HG03442 (cell line): ENCODE measurements around the gene SLC25A21.
A peak's percentile ranks its signal among the peaks of the same experiment; 100 is the strongest.

Experiments used
- ATAC-seq: cut with Tn5 transposase; IDR thresholded peaks from one replicate; pipeline ENCODE4 v1.9.1; 2021; ENCODE audit warnings: mild to moderate bottlenecking, moderate library complexity; ENCODE audit not compliant: unreplicated experiment

SLC25A21 gene

DNA sequence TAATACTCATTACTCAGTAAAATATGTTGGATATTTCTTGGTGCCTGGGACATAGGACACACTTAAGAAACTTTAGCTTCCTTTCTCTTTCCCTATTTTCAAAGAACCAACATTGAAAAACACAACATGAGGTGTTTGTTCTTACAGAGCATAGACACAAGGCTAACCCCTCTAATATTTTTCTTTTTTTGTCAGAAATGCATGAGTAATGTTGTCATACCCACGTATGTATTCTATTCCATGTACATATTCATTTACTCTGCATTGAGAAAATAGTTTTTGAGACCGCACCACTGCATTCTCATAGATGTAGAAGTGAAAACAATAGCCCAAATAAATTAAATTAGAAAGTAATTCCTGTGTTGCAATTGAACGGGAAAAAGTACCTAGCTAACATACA is 497.7 kb downstream of the SLC25A21 start:
- no peak for ATAC-seq

- no peak for ATAC-seq
Observed at GRCh38 chr14:36672095-36672494, 500.3 kb downstream of the SLC25A21 start.

DNA sequence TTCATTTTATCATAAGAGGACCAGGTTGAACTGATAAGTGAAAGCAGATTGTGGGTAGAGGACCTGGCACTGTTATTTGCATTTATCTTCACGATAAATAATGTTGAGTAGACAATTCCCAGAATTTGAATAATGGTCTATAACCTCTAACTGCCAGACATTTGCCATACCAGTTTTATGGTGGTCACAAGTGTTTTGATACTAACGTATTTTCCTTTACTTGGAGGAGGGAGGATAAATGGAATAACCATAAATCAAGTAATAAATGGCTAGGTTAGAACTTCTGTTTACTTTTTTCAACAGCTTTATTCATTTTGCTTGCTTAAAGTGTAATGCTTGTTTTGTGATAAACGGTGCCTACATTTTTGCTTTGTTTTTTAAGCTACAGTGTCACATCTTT is 501.3 kb downstream of the SLC25A21 start:
- no peak for ATAC-seq

DNA sequence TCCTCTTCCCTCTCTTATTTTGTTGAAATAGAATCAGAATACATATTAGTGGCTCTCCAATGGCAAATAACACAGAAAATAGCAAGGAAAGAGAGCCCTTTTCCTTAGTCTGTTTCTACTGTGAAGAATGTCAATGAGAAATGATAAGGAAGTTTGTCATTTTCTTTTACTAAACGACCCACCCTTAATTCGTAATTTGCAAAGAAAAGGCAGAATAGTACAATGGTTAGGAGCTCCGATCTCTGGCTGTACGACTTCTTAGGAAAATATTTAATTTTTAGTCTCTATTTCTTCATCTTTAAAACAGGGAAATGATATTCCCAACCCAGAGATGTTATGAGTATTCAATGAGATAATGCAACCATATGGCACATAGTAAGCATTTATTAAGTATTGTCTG is 504.7 kb downstream of the SLC25A21 start:
- ATAC-seq, result no peak

DNA sequence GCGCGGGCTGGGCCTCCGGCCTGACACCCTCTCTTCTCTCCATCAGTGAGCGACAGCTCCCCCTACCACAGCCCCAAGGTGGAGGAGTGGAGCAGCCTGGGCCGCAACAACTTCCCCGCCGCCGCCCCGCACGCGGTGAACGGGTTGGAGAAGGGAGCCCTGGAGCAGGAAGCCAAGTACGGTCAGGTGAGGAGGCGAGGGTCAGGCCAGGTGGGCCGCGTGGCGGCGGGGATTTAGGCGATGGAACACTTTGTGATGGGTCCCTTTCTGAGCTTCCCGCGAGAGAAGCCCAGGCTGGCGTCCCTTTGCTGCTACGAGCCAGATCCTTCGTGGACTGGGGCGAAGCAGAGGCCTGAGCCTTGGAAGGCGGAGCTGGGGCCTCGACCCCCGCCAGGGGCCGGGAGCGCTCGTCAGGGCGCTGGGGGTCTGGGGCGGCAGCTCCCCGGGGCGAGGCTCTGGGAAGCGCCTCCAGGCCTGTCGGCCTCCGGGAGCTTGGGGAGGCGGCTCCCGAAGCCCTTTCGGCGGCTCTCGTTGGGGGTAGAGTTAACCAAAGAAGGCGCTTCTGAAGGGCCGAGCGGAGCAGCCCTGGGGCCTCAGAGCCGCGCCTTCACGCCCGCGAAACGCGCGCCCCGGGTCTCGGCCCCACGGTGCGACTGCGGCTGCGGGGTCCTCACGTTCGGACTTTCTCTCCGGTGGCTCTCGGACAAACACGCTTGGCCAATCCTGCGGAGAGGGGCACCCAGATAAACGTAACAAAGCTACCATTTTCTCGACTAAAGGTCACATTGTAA is 505.8 kb downstream of the SLC25A21 start:
- no peak for ATAC-seq

GRCh38 chr14:36665887-36666415 is 506.5 kb downstream of the SLC25A21 start:
- no peak for ATAC-seq

- no peak for ATAC-seq
Observed at GRCh38 chr14:36664322-36665193, 507.8 kb downstream of the SLC25A21 start.

- no peak for ATAC-seq
Observed at GRCh38 chr14:36663404-36664321, 508.7 kb downstream of the SLC25A21 start.

DNA sequence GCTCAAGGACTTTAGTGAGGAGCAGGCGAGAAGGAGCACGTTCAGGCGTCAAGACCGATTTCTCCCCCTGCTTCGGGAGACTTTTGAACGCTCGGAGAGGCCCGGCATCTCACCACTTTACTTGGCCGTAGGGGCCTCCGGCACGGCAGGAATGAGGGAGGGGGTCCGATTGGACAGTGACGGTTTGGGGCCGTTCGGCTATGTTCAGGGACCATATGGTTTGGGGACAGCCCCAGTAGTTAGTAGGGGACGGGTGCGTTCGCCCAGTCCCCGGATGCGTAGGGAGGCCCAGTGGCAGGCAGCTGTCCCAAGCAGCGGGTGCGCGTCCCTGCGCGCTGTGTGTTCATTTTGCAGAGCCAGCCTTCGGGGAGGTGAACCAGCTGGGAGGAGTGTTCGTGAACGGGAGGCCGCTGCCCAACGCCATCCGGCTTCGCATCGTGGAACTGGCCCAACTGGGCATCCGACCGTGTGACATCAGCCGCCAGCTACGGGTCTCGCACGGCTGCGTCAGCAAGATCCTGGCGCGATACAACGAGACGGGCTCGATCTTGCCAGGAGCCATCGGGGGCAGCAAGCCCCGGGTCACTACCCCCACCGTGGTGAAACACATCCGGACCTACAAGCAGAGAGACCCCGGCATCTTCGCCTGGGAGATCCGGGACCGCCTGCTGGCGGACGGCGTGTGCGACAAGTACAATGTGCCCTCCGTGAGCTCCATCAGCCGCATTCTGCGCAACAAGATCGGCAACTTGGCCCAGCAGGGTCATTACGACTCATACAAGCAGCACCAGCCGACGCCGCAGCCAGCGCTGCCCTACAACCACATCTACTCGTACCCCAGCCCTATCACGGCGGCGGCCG is 509.6 kb downstream of the SLC25A21 start:
- no peak for ATAC-seq

GRCh38 chr14:36662258-36662542 is 510.2 kb downstream of the SLC25A21 start:
- ATAC-seq, result no peak

- peak; percentile 83 for ATAC-seq
Observed at GRCh38 chr14:36661506-36662257, 510.7 kb downstream of the SLC25A21 start, which contains the start of gene PAX9. PAX9 (plus strand) TSS chr14:36661860; CDS start chr14:36662090, 230 bp downstream.

DNA sequence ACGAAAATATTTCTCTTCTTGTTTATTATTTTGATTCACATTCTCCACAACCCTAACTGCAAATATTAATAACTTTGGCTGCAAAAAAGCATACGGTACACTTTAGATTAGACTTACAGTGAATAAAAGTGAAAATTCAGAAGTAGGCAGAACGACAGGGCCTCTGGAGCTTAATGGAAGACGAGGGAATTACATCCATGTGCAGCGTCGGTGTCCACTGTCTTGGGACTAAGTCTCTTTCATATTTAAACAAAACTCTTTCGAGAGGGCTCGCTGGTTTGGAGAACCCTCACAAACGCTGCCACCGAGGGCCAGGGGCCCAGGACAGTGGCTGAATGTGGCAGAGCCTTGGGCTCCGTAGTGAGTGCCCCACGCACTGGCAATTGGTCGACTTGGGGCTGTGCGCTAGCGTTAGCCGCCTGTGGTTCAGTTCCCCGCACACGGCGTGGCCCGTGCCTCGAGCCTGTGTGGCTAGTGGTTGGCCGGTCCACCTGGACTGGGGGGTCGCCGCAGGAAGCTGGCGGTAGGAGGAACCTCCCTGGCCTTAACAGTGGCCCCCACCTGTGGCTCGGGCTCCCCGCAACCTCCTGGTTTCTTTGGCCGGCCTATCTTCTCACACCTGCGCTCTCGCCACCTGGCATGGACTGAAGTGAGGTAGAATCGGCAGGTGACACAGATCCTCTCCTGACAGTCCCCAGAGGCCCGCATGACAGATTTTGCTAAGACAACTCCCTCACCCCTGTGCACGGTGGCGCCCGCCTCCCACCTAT is 511.5 kb downstream of the SLC25A21 start:
- ATAC-seq, result no peak

- no peak for ATAC-seq
Observed at GRCh38 chr14:36659822-36660735, 512.3 kb downstream of the SLC25A21 start.

DNA sequence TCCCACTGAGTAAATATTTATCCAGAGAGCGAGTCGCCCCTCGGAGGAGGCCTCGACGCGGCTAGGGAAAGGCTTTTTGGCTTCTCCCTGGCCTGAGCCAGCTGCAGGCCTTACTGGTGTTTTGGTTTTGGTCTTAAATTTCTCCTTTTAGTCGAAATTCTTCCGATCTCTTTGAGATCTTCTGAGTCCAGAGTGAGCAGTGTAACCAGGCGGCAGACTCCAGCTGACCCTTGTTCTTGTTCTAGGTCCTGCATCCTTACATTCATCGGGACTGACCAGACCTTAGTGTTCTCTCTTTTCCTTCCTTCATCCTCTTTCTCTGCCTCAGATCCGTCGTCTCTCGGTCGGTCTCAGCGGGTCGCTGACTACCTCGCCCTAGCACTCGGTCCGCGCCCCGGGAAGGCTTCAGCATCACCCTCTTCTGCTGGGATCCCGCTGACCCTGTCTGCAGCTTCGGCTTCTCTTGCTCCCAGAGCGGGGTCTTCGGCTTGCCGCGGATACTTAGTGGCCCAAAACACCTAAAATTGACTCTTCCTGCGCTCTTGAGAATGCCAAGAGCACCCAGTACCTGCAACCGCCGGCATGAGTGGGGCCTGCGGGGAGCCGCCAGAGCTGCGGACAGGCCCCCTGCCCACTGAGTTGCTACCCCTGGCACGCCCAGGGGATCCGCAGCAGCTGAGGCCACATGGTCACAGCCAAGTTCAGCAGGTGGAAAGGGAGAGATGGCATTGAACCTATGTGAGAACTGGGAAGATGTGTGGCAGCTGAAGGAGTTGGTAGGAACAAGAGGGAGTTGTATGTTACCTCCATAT is 513.2 kb downstream of the SLC25A21 start:
- ATAC-seq, result no peak

- no peak for ATAC-seq
Observed at GRCh38 chr14:36658123-36659009, 514.0 kb downstream of the SLC25A21 start.
